Bronchus fibroblast of lung (primary cell): Measurements from ENCODE around the gene LYPD4. TPM values are rescaled to one million over a fixed set of nuclear protein-coding genes. Genes with fewer than 3 reads are reported as not detected.

Experiments used
- total RNA-seq: library from RNA; depleted of rRNA; stranded (reverse); fragments of >200 nt; gene quantifications from 2 replicates; pipeline ENCODE4 v1.2.3, GENCODE V29; 2015

Gene LYPD4
- not detected in 2 replicates for total RNA-seq

GRCh38 chr19:41844601-41845000, at the start of gene LYPD4:
LYPD4 (minus strand) TSS chr19:41844683; CDS start chr19:41839285, 5,398 bp downstream.

GRCh38 chr19:41882568-41883462, 38.3 kb upstream of the LYPD4 start, which contains the start of gene ARHGEF1:
ARHGEF1 (plus strand) TSS chr19:41883184; CDS start chr19:41888083, 4,899 bp downstream.

GRCh38 chr19:41876847-41877832, 32.7 kb upstream of the LYPD4 start, which contains the start of gene CD79A:
CD79A (plus strand) TSS chr19:41877279; CDS start chr19:41877305, 26 bp downstream.

GRCh38 chr19:41859618-41860418, 15.3 kb upstream of the LYPD4 start, which contains the start of gene RPS19:
RPS19 (plus strand) TSS chr19:41860255; CDS start chr19:41860775, 520 bp downstream.

GRCh38 chr19:41845001-41845050, 343 bp upstream of the LYPD4 start, which contains the start of gene DMRTC2:
DMRTC2 (plus strand) TSS chr19:41845042; CDS start chr19:41847429, 2,387 bp downstream.

GRCh38 chr19:41796362-41796761, 48.1 kb downstream of the LYPD4 start, which contains the start of gene CEACAM3:
CEACAM3 (plus strand) TSS chr19:41796587; CDS start chr19:41796678, 91 bp downstream.

Other genes with a start within 250 kb of the LYPD4 start
- gene CEACAM4, start 217.6 kb downstream of the LYPD4 start, total RNA-seq = not detected in 2 replicates
- not detected in 2 replicates for gene CEACAM7, start 156.4 kb downstream of the LYPD4 start, total RNA-seq
- gene CEACAM5, start 136.1 kb downstream of the LYPD4 start, total RNA-seq = not detected in 2 replicates
- not detected in 2 replicates for gene CEACAM6, start 89.2 kb downstream of the LYPD4 start, total RNA-seq
- gene CEACAM3, start 48.1 kb downstream of the LYPD4 start, total RNA-seq = not detected in 2 replicates
- not detected in 2 replicates for gene DMRTC2, start 359 bp upstream of the LYPD4 start, total RNA-seq
- 1,890 and 2,099 TPM in 2 replicates for gene RPS19, start 15.6 kb upstream of the LYPD4 start, total RNA-seq
- gene CD79A, start 32.6 kb upstream of the LYPD4 start, total RNA-seq = under 0.01 and 0.45 TPM in 2 replicates
- gene ARHGEF1, start 38.5 kb upstream of the LYPD4 start, total RNA-seq = 54.0 and 56.3 TPM in 2 replicates
- under 0.01 TPM in 2 replicates for gene ERFL, start 83.8 kb upstream of the LYPD4 start, total RNA-seq
- gene RABAC1, start 114.6 kb upstream of the LYPD4 start, total RNA-seq = 280 and 302 TPM in 2 replicates
- gene ATP1A3, start 149.5 kb upstream of the LYPD4 start, total RNA-seq = 0.15 and 0.17 TPM in 2 replicates
- 0.34 and 1.0 TPM in 2 replicates for gene GRIK5, start 225.5 kb upstream of the LYPD4 start, total RNA-seq
- gene ZNF574, start 231.5 kb upstream of the LYPD4 start, total RNA-seq = 16.3 and 16.4 TPM in 2 replicates